ENCODE measurements around the gene TNFRSF12A. TPM values are rescaled to one million over a fixed set of nuclear protein-coding genes. Genes with fewer than 3 reads are reported as not detected.

TNFRSF12A gene
- total RNA-seq, 1 donor from 2014 or later: 74.9 TPM

GRCh38 chr16:3035289-3035971 lies 15.3 kb downstream of the TNFRSF12A start:
- no peaks in the 10 kb centered on the region for H3K4me1 ChIP-seq
- no peak for TF ChIP-seq CTCF (IDR thresholded peaks at IDR 0.05)
- intact Hi-C loops (cut with DNase I): no loop called here
- H3K27me3 ChIP-seq: peaks cover 55% of the 10 kb centered on the region
- H3K4me3 ChIP-seq: peak overlapping the region; percentile 46
- ATAC-seq: no peak
- no peak for DNase-seq
- H3K27ac ChIP-seq: no peak overlapping the region
- H3K36me3 ChIP-seq: no peaks in the 10 kb centered on the region
- no peaks in the 10 kb centered on the region for H3K9me3 ChIP-seq

- H3K27ac ChIP-seq: peak overlapping the region; percentile 36
- TF ChIP-seq CTCF (IDR thresholded peaks at IDR 0.05): no peak
- peak; percentile 77 for DNase-seq
Measured at GRCh38 chr16:3035972-3036725, 16.0 kb downstream of the TNFRSF12A start.

GRCh38 chr16:3036726-3037315 lies 16.7 kb downstream of the TNFRSF12A start, which contains the start of gene BICDL2:
BICDL2 (minus strand) TSS chr16:3036944; CDS start chr16:3035496, 1,448 bp downstream.
- intact Hi-C loops (cut with DNase I): no loop called here
- peak; percentile 81 for ATAC-seq
- Histone ChIP-seq H3K27ac (peak within 1 kb of the TSS; percentile 36), H3K9me3 (no peaks in the 10 kb centered on the region), H3K27me3 (peaks cover 58% of the 10 kb centered on the region), H3K4me3 (peak within 1 kb of the TSS; percentile 46), H3K36me3 (no peaks in the 10 kb centered on the region), H3K4me1 (no peaks in the 10 kb centered on the region)
- DNase-seq: peak; percentile 86
- TF ChIP-seq CTCF (IDR thresholded peaks at IDR 0.05): no peak

More at GRCh38 chr16:3035972-3036725, 16.0 kb downstream of the TNFRSF12A start:
- ATAC-seq: peak; percentile 51
- Histone ChIP-seq H3K4me1 (no peaks in the 10 kb centered on the region), H3K36me3 (no peaks in the 10 kb centered on the region), H3K27me3 (peaks cover 52% of the 10 kb centered on the region), H3K9me3 (no peaks in the 10 kb centered on the region), H3K4me3 (peak overlapping the region; percentile 46)
- intact Hi-C loops (cut with DNase I): no loop called here

GRCh38 chr16:3038256-3038655 lies 18.1 kb downstream of the TNFRSF12A start:
- intact Hi-C loops (cut with DNase I): no loop called here
- peak; percentile 39 for ATAC-seq
- Histone ChIP-seq H3K36me3 (no peaks in the 10 kb centered on the region), H3K4me1 (no peaks in the 10 kb centered on the region), H3K9me3 (no peaks in the 10 kb centered on the region), H3K27ac (no peak overlapping the region), H3K27me3 (peaks cover 62% of the 10 kb centered on the region), H3K4me3 (no peak overlapping the region)
- peak; percentile 75 for DNase-seq
- no peak for TF ChIP-seq CTCF (IDR thresholded peaks at IDR 0.05)

- Histone ChIP-seq H3K4me3 (no peak overlapping the region), H3K36me3 (no peaks in the 10 kb centered on the region), H3K27me3 (peaks cover 69% of the 10 kb centered on the region), H3K4me1 (no peaks in the 10 kb centered on the region), H3K9me3 (no peaks in the 10 kb centered on the region), H3K27ac (no peak overlapping the region)
- intact Hi-C loops (cut with DNase I): no loop called here
- DNase-seq (no peak), ATAC-seq (no peak)
- TF ChIP-seq CTCF (IDR thresholded peaks at IDR 0.05): no peak
Measured at GRCh38 chr16:3038896-3039295, 18.7 kb downstream of the TNFRSF12A start.
